ENCODE data around the gene MCRIP2. TPM values are rescaled to one million over a fixed set of nuclear protein-coding genes. Genes with fewer than 3 reads are reported as not detected.

The MCRIP2 gene
- total and polyA plus RNA-seq, 9 of the 15 experiments (the other 6 are each of a cell fraction or from before 2014, with no cell fraction given) = 0.80 to 120 (median 35.2) TPM

GRCh38 chr16:689175-689897 lies 47.7 kb downstream of the MCRIP2 start:
- H3K27ac ChIP-seq (ENCODE audit: extremely low read depth, low read depth, low read length) = peak overlapping the region; percentile 86
- intact Hi-C loops (cut with micrococcal nuclease) = no loop called here
- FAIRE-seq (peak; percentile 49), DNase-seq (ENCODE audit: extremely low read depth in 1 of 4, low spot score in 3 of 4) (no peak), ATAC-seq (no peak; the same call in 2 of the 3 replicates)
- peaks cover 5% of the 10 kb centered on the region for H3K9me1 ChIP-seq (ENCODE audit: control insufficient read depth, insufficient read depth, low read length)
- peak overlapping the region; percentile 94 to 98 for H3K9ac ChIP-seq (ENCODE audit: insufficient read depth in 1 of 2, low read depth in 2 of 2, low read length in 2 of 2)
- peaks cover 5 to 84% of the 10 kb centered on the region in 2 experiments for H3K4me1 ChIP-seq (replicated peaks in 1 of 2; ENCODE audit: control insufficient read depth in 2 of 2, insufficient read depth in 2 of 2, low read length in 2 of 2)
- WGBS (ENCODE audit: insufficient coverage, low coverage, missing lambda C conversion rate) = 78% methylated on average over 25 of the region's 26 CpGs
- ChIA-PET POLR2A (interaction anchor here (0.6 to 1.3 kb wide), 5 partner anchors 8 to 471 kb away, joined by 3 to 10 read pairs (median 4); partner anchors contain the start of genes METRN and STUB1), CTCF (ENCODE audit: low intra/inter-chr PET ratio) (no interaction called here)
- H2AFZ ChIP-seq (ENCODE audit: low read depth, low read length) = peak overlapping the region; percentile 88; the same call in 1 of the 2 replicates
- H3K4me3 ChIP-seq = peak overlapping the region; percentile 92
- no TSS peak for BruUV-seq (replicated peaks)
- peaks cover 17% of the 10 kb centered on the region; the same call in 2 of the 3 replicates for H3K79me2 ChIP-seq (ENCODE audit: control insufficient read depth, insufficient read depth, low read length)
- in situ Hi-C loops (cut with MboI) = no loop called here
- no peaks in the 10 kb centered on the region for H4K20me1 ChIP-seq (replicated peaks; ENCODE audit: control insufficient read depth, insufficient read depth, low read length)
- H3K36me3 ChIP-seq (ENCODE audit: control insufficient read depth, insufficient read depth, low read length) = peaks cover 40% of the 10 kb centered on the region; the same call in 2 of the 3 replicates
- H3K4me2 ChIP-seq (ENCODE audit: insufficient read depth, low read length) = peak overlapping the region; percentile 87
- H3K9me3 ChIP-seq (replicated peaks; ENCODE audit: control insufficient read depth, insufficient read depth, low read depth, low read length) = no peaks in the 10 kb centered on the region
- no peaks in the 10 kb centered on the region for H3K27me3 ChIP-seq (ENCODE audit: control insufficient read depth in 2 of 2, insufficient read depth in 2 of 2, low read length in 2 of 2)
- TF ChIP-seq ZNF354B (CRISPR knock-in tag; IDR thresholded peaks at IDR 0.05) = no peak
- TF ChIP-seq RFX5 (IDR thresholded peaks at IDR 0.05; ENCODE audit: low read depth, low read length) = no peak
- no peak for TF ChIP-seq CSDE1 (IDR thresholded peaks at IDR 0.05)
- TF ChIP-seq FOXO4 (CRISPR knock-in tag; IDR thresholded peaks at IDR 0.05) = no peak
- no peak for TF ChIP-seq NR2C2 (CRISPR knock-in tag; IDR thresholded peaks at IDR 0.05)
- TF ChIP-seq NR2C2 (tag; IDR thresholded peaks at IDR 0.05) = 0 out of 2 replicates have a peak, but pooled peaks have one; percentile 16
- TF ChIP-seq NR2F6 (CRISPR knock-in tag; IDR thresholded peaks at IDR 0.05) = 0 out of 2 replicates have a peak, but pooled peaks have one; percentile 44
- TF ChIP-seq TFAM (CRISPR knock-in tag; conservative IDR thresholded peaks at IDR 0.05) = no peak
- TF ChIP-seq ETS1 (conservative IDR thresholded peaks at IDR 0.05; ENCODE audit: control insufficient read depth, low read depth, low read length) = 0 out of 2 replicates have a peak, but pooled peaks have one; percentile 18
- TF ChIP-seq ZC3H4 (CRISPR knock-in tag; IDR thresholded peaks at IDR 0.05; ENCODE audit: borderline replicate concordance) = 0 out of 2 replicates have a peak, but pooled peaks have one; percentile 34
- peak; percentile 45; the same call in 1 of the 2 replicates for TF ChIP-seq NR2C1 (IDR thresholded peaks at IDR 0.05)
- TF ChIP-seq NR2C1 (tag; IDR thresholded peaks at IDR 0.05) = peak; percentile 54
- 0 out of 2 replicates have a peak, but pooled peaks have one; percentile 6 for TF ChIP-seq STAG1 (CRISPR knock-in tag; IDR thresholded peaks at IDR 0.05; ENCODE audit: borderline replicate concordance)
- TF ChIP-seq BRCA1 (IDR thresholded peaks at IDR 0.05) = no peak
- TF ChIP-seq BRCA1 (CRISPR knock-in tag; IDR thresholded peaks at IDR 0.05) = no peak
- TF ChIP-seq E2F1 (CRISPR knock-in tag; IDR thresholded peaks at IDR 0.05) = no peak
- TF ChIP-seq JUN (IDR thresholded peaks at IDR 0.05; ENCODE audit: borderline replicate concordance, low read depth, low read length) = no peak
- peak; percentile 43; the same call in 1 of the 2 replicates for TF ChIP-seq JUN (CRISPR knock-in tag; IDR thresholded peaks at IDR 0.05; ENCODE audit: borderline replicate concordance)
- TF ChIP-seq CCNT2 (IDR thresholded peaks at IDR 0.05; ENCODE audit: borderline replicate concordance, extremely low read depth, insufficient read length, low read depth, low read length) = no peak
- TF ChIP-seq ZNF57 (CRISPR knock-in tag; IDR thresholded peaks at IDR 0.05) = no peak
